ENCODE measurements around the gene NDUFB10. TPM values are rescaled to one million over a fixed set of nuclear protein-coding genes. Genes with fewer than 3 reads are reported as not detected.

The NDUFB10 gene
- total and polyA plus RNA-seq, 10 of the 15 experiments (the other 5 are each of a cell fraction or from before 2014, with no cell fraction given), result 52.2 to 319 (median 130) TPM

- Histone ChIP-seq H3K4me1 (ENCODE audit: control insufficient read depth, insufficient read depth, low read length) (peaks cover 7% of the 10 kb centered on the region; the same call in 1 of the 2 replicates), H3K4me2 (ENCODE audit: control insufficient read depth, insufficient read depth) (no peak overlapping the region), H3K79me2 (ENCODE audit: control insufficient read depth, insufficient read depth, low read length) (peaks cover 6% of the 10 kb centered on the region), H4K20me1 (ENCODE audit: control insufficient read depth, insufficient read depth) (no peaks in the 10 kb centered on the region), H2AFZ (ENCODE audit: control insufficient read depth, low read depth, low read length) (no peak overlapping the region), H3K27ac (ENCODE audit: control insufficient read depth, insufficient read depth) (no peak overlapping the region), H3K9ac (ENCODE audit: control insufficient read depth, insufficient read depth, low read length) (no peak overlapping the region), H3K27me3 (replicated peaks in 1 of 2; ENCODE audit: control insufficient read depth in 2 of 2, insufficient read depth in 2 of 2, low read length in 1 of 2) (no peaks in the 10 kb centered on the region; a peak in 1 of 4 replicates), H3K36me3 (ENCODE audit: control insufficient read depth in 2 of 2, insufficient read depth in 2 of 2, low read length in 1 of 2) (no peaks in the 10 kb centered on the region), H3K9me3 (replicated peaks; ENCODE audit: control insufficient read depth, insufficient read depth, low read length) (no peaks in the 10 kb centered on the region), H3K4me3 (no peak overlapping the region)
- no peak for DNase-seq (ENCODE audit: low read depth, low spot score)
- in situ Hi-C loops (cut with MboI) (no loop called here), intact Hi-C loops (cut with micrococcal nuclease; ENCODE audit: unreplicated experiment) (no loop called here)
- FAIRE-seq, result no peak
- RAD21 ChIA-PET (ENCODE audit: unreplicated experiment), result no interaction called here
- SMC1A ChIA-PET (ENCODE audit: uncharacterized antibody, unreplicated experiment), result no interaction called here
- BruUV-seq (replicated peaks), result no TSS peak
- CTCF ChIA-PET, result no interaction called here
- WGBS (ENCODE audit: insufficient coverage, insufficient replicate concordance, low lambda C conversion rate, missing lambda C conversion rate), result 68% methylated on average over 9 of the region's 9 CpGs
- no peak for ATAC-seq
- POLR2A ChIA-PET, result interaction anchor here (0.7 kb wide), 1 partner anchor 164 kb away, joined by 3 read pairs; the partner anchor contains the start of gene NUBP2
- TF ChIP-seq EZH2 (IDR thresholded peaks at IDR 0.05; ENCODE audit: borderline replicate concordance, control insufficient read depth, low read depth, low read length), result no peak
- TF ChIP-seq RAD21 (IDR thresholded peaks at IDR 0.05; ENCODE audit: insufficient read depth, low read depth, low read length), result no peak
- TF ChIP-seq ZNF592 (IDR thresholded peaks at IDR 0.05), result no peak
- TF ChIP-seq BHLHE40 (IDR thresholded peaks at IDR 0.05; ENCODE audit: borderline replicate concordance in 1 of 2, low read depth in 2 of 2, low read length in 1 of 2), result no peak
- TF ChIP-seq, protein P1, sequence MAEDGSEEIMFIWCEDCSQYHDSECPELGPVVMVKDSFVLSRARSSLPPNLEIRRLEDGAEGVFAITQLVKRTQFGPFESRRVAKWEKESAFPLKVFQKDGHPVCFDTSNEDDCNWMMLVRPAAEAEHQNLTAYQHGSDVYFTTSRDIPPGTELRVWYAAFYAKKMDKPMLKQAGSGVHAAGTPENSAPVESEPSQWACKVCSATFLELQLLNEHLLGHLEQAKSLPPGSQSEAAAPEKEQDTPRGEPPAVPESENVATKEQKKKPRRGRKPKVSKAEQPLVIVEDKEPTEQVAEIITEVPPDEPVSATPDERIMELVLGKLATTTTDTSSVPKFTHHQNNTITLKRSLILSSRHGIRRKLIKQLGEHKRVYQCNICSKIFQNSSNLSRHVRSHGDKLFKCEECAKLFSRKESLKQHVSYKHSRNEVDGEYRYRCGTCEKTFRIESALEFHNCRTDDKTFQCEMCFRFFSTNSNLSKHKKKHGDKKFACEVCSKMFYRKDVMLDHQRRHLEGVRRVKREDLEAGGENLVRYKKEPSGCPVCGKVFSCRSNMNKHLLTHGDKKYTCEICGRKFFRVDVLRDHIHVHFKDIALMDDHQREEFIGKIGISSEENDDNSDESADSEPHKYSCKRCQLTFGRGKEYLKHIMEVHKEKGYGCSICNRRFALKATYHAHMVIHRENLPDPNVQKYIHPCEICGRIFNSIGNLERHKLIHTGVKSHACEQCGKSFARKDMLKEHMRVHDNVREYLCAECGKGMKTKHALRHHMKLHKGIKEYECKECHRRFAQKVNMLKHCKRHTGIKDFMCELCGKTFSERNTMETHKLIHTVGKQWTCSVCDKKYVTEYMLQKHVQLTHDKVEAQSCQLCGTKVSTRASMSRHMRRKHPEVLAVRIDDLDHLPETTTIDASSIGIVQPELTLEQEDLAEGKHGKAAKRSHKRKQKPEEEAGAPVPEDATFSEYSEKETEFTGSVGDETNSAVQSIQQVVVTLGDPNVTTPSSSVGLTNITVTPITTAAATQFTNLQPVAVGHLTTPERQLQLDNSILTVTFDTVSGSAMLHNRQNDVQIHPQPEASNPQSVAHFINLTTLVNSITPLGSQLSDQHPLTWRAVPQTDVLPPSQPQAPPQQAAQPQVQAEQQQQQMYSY (CRISPR knock-in tag; IDR thresholded peaks at IDR 0.05), result no peak
- TF ChIP-seq STAT3 (IDR thresholded peaks at IDR 0.05; ENCODE audit: low read depth, low read length), result no peak
- no peak for TF ChIP-seq MYC (IDR thresholded peaks at IDR 0.05; ENCODE audit: insufficient read depth, insufficient read length, insufficient replicate concordance, low read length, severe bottlenecking)
- no peak for TF ChIP-seq ZNF622 (IDR thresholded peaks at IDR 0.05)
- no peak for TF ChIP-seq ZBTB4 (CRISPR knock-in tag; IDR thresholded peaks at IDR 0.05)
- TF ChIP-seq, protein P2, sequence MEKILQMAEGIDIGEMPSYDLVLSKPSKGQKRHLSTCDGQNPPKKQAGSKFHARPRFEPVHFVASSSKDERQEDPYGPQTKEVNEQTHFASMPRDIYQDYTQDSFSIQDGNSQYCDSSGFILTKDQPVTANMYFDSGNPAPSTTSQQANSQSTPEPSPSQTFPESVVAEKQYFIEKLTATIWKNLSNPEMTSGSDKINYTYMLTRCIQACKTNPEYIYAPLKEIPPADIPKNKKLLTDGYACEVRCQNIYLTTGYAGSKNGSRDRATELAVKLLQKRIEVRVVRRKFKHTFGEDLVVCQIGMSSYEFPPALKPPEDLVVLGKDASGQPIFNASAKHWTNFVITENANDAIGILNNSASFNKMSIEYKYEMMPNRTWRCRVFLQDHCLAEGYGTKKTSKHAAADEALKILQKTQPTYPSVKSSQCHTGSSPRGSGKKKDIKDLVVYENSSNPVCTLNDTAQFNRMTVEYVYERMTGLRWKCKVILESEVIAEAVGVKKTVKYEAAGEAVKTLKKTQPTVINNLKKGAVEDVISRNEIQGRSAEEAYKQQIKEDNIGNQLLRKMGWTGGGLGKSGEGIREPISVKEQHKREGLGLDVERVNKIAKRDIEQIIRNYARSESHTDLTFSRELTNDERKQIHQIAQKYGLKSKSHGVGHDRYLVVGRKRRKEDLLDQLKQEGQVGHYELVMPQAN (conservative IDR thresholded peaks at IDR 0.05), result no peak
These were observed 12.0 kb upstream of the NDUFB10 start for GRCh38 chr16:1947369-1947670.

Measured in GM12878 (cell line).